OCI-LY7 (cell line): ENCODE measurements around the gene CEP170. TPM values are rescaled to one million over a fixed set of nuclear protein-coding genes. Genes with fewer than 3 reads are reported as not detected.
"Not testable (repeated sequence)": the region's sequence is repeated elsewhere in the genome, so short reads cannot be mapped to it uniquely, and the experiment has no call there.

Experiments
- BruUV-seq: library from RNA; stranded (reverse); fragments of 400-500 nt; replicated peaks from 2 replicates; lab custom pipeline; 2021; lab: Mats Ljungman, UMichigan
- CTCF ChIA-PET: fragments of 300-600 bp; sonication (Branson Sonifier 250); formaldehyde crosslinking; loops from one replicate; lab custom pipeline; 2022; ENCODE audit warnings: antibody characterized with exemption; ENCODE audit not compliant: unreplicated experiment; lab: Charles Lee
- POLR2A ChIA-PET: fragments of 300-600 bp; sonication (Branson Sonifier 250); formaldehyde crosslinking; loops from one replicate; lab custom pipeline; 2022; ENCODE audit warnings: antibody characterized with exemption; lab: Charles Lee
- DNase-seq: peaks from one replicate; pipeline ENCODE4 v3.0.0-alpha.2; 2015; ENCODE audit warnings: low spot score
- H2AFZ ChIP-seq: fragments of 200-600 bp; sonication (generic), shearing (Covaris generic); 2 replicates; pipeline ENCODE4 v1.6.1; 2014; ENCODE audit warnings: mild to moderate bottlenecking, antibody characterized with exemption, low read length, moderate library complexity
- H3K27ac ChIP-seq: fragments of 200-600 bp; sonication (generic); 2 replicates; pipeline ENCODE4 v1.5.1; 2014; ENCODE audit warnings: mixed run types, low read depth, mild to moderate bottlenecking, moderate library complexity, low read length, inconsistent platforms; ENCODE audit not compliant: poor library complexity, severe bottlenecking
- H3K36me3 ChIP-seq: fragments of 200-600 bp; sonication (generic); 2 replicates; pipeline ENCODE4 v1.6.1; 2014; ENCODE audit warnings: mild to moderate bottlenecking, antibody characterized with exemption, low read length, moderate library complexity, mixed read lengths; ENCODE audit not compliant: insufficient read depth
- H3K4me1 ChIP-seq: fragments of 200-600 bp; sonication (generic); 2 replicates; pipeline ENCODE4 v1.5.1; 2014; ENCODE audit warnings: mild to moderate bottlenecking, low read length; ENCODE audit not compliant: insufficient read depth, poor library complexity, severe bottlenecking
- H3K4me2 ChIP-seq: fragments of 200-600 bp; sonication (generic); 2 replicates; pipeline ENCODE4 v1.6.1; 2014; ENCODE audit warnings: mild to moderate bottlenecking, low read length
- H3K4me3 ChIP-seq: fragments of 200-600 bp; sonication (generic); 2 replicates; pipeline ENCODE4 v1.5.1; 2014; ENCODE audit warnings: mild to moderate bottlenecking, low read depth, low read length; ENCODE audit not compliant: poor library complexity, severe bottlenecking
- H3K79me2 ChIP-seq: fragments of 200-600 bp; sonication (generic); 2 replicates; pipeline ENCODE4 v1.6.1; 2016; ENCODE audit warnings: low read depth, mild to moderate bottlenecking, low read length, moderate library complexity, mixed read lengths; ENCODE audit not compliant: insufficient read depth
- H3K9me2 ChIP-seq: fragments of 200-600 bp; sonication (generic); 2 replicates; pipeline ENCODE4 v1.6.1; 2016; ENCODE audit warnings: mild to moderate bottlenecking, low read length, mixed read lengths; ENCODE audit not compliant: insufficient read depth
- H3K9me3 ChIP-seq: fragments of 200-600 bp; sonication (generic); 2 replicates; pipeline ENCODE4 v1.6.1; 2014; ENCODE audit warnings: mild to moderate bottlenecking, mixed run types, low read length, mixed read lengths
- H4K20me1 ChIP-seq: fragments of 200-600 bp; sonication (generic); 2 replicates; pipeline ENCODE4 v1.6.1; 2014; ENCODE audit warnings: mild to moderate bottlenecking, antibody characterized with exemption, low read length, moderate library complexity, mixed read lengths; ENCODE audit not compliant: insufficient read depth
- intact Hi-C: fragments of 100-400 bp; cut with micrococcal nuclease; formaldehyde crosslinking; loops from one replicate; pipeline ENCODE4 v1.10.0; 2022; ENCODE audit not compliant: unreplicated experiment
- total RNA-seq, 2 experiments: library from RNA; depleted of rRNA in 1 of 2; stranded (reverse); fragments of >200 nt in 1 of 2; shearing (Covaris generic) in 1 of 2; gene quantifications; 2 replicates each; pipeline ENCODE4 v1.2.3, GENCODE V29; 2014 to 2022
- TF ChIP-seq, protein P1 (sequence below): fragments of 200-600 bp; sonication (generic); conservative IDR thresholded peaks from 2 replicates; pipeline ENCODE4 v1.5.1; 2014; ENCODE audit warnings: mild to moderate bottlenecking, antibody characterized with exemption, low read length, moderate library complexity, mixed read lengths

CEP170 gene
- total RNA-seq, 2 experiments from 2014 or later = 57.6 to 85.4 TPM

DNA sequence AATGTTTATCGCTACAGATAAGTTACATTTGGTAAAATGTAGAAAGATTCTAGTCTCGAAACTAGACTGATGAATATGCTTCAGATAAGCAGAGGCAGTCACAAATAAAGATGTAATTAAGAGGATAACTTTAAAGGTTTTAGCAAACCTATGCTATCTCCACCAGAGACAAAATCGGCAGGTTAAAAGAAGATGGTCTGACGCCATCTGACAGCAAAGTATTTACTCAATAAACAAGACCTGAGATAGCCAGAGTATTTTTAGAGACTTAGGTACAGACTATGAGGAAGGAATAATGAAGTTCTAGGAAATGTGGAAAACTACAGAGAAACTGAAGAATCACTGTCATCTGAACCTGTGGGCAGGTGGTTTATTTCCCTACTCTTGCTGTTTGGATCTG lies 106.0 kb downstream of the CEP170 start:
- POLR2A ChIA-PET, H3K36me3 ChIP-seq, H3K27ac ChIP-seq, CTCF ChIA-PET, intact Hi-C loops, H3K79me2 ChIP-seq, DNase-seq, H3K9me3 ChIP-seq, BruUV-seq, H4K20me1 ChIP-seq, H3K9me2 ChIP-seq, H2AFZ ChIP-seq, H3K4me2 ChIP-seq, H3K4me3 ChIP-seq, H3K4me1 ChIP-seq: not testable (repeated sequence)

DNA sequence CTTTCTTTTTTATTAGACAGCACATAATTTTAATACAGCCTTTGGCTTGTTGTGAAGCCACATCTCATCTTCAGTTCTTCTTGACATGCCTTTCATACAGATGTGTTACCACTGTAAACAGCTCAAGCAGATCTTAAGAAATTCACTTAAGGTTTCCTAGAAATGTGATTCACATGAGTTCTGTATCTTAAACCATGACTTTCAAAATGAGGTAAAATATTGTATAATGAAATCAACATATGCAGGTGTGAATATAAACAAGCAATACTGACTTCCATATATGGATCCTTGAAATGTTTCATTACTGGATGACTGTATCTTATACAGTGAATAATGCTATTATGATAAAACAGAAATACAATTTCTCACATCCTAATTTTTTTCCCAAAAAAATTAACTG lies 107.7 kb downstream of the CEP170 start:
- CTCF ChIA-PET = not testable (repeated sequence)

DNA sequence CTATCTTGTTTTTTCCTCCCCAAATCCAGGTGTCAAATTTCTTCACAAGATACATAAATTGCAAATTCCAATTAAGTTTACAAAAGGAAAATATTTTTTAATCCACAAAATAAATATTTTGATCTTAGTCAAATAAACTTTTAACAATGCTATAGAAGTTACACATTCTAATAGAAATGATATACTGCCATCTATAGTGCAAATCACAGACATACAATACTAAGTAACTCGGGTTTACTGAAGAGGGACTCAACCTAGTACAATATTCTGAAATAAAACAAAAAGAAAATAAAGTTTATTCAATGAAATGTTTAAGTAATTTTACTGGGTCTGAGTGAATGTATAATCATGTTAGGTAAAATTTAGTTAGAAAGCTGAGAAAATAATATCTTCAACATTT lies 114.6 kb downstream of the CEP170 start:
- H3K4me3 ChIP-seq, H3K4me1 ChIP-seq, H3K9me3 ChIP-seq, H2AFZ ChIP-seq, intact Hi-C loops, H3K9me2 ChIP-seq, BruUV-seq, POLR2A ChIA-PET, H4K20me1 ChIP-seq, H3K27ac ChIP-seq, H3K4me2 ChIP-seq, H3K79me2 ChIP-seq, CTCF ChIA-PET: not testable (repeated sequence)
- TF ChIP-seq, protein P1, sequence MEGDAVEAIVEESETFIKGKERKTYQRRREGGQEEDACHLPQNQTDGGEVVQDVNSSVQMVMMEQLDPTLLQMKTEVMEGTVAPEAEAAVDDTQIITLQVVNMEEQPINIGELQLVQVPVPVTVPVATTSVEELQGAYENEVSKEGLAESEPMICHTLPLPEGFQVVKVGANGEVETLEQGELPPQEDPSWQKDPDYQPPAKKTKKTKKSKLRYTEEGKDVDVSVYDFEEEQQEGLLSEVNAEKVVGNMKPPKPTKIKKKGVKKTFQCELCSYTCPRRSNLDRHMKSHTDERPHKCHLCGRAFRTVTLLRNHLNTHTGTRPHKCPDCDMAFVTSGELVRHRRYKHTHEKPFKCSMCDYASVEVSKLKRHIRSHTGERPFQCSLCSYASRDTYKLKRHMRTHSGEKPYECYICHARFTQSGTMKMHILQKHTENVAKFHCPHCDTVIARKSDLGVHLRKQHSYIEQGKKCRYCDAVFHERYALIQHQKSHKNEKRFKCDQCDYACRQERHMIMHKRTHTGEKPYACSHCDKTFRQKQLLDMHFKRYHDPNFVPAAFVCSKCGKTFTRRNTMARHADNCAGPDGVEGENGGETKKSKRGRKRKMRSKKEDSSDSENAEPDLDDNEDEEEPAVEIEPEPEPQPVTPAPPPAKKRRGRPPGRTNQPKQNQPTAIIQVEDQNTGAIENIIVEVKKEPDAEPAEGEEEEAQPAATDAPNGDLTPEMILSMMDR = peak; percentile 73
- peak; percentile 5 for DNase-seq
- H3K36me3 ChIP-seq = peaks cover 12% of the 10 kb centered on the region; the same call in 1 of the 2 replicates

More for the DNA sequence above, 107.7 kb downstream of the CEP170 start:
- H3K9me3 ChIP-seq, H3K4me2 ChIP-seq, BruUV-seq, H2AFZ ChIP-seq, H4K20me1 ChIP-seq, DNase-seq, POLR2A ChIA-PET, H3K36me3 ChIP-seq, H3K4me3 ChIP-seq, H3K79me2 ChIP-seq, H3K4me1 ChIP-seq, H3K9me2 ChIP-seq, H3K27ac ChIP-seq, intact Hi-C loops: not testable (repeated sequence)

DNA sequence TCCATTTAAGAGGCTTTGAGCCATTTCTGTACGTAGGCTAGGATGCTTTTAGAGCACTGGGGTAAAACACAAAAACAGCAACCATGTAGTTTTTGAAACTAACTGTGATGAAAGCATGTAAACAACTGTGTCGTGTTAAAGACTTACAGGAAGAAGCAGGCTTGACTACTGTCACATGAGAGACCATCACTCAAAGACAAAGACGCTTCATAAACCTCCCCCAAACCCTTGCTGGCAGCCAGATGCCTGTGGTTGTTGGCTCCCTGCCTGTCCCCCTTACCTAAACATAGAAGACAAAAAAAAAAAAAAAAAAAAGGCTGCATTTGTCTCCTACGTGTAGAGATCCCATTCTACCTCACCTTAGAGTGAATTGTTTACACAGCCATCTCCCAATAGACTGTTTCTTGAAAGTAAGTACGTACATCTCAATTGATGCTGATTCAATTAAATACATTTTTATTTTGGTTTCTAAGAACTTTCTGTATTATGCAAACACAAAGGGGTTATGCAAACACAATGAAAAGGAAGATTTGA lies 132.1 kb downstream of the CEP170 start:
- intact Hi-C loops, H3K27ac ChIP-seq, H3K36me3 ChIP-seq, POLR2A ChIA-PET, DNase-seq, H4K20me1 ChIP-seq, H3K79me2 ChIP-seq, H3K9me2 ChIP-seq, H3K4me3 ChIP-seq, H3K9me3 ChIP-seq, H3K4me2 ChIP-seq, H2AFZ ChIP-seq, CTCF ChIA-PET, H3K4me1 ChIP-seq, BruUV-seq: not testable (repeated sequence)

DNA sequence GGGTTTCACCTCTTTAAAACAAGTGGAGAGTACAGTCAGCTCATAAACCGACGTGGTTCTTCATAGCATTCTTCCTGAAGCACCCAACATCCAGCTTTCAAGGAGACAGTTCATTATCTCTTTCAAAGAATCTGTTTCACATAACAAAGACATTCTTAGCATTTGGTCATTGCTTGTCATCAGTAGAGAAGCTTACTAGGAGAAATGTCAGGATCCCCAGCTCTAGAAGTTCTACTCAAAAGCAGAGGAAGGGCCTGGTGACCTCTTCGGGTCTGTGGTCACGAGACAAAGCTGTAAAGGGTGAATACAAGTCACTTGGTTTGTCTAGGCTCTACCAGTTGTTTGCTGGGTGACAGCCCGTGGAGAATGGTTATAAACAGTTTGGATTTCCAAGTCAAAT lies 133.1 kb downstream of the CEP170 start:
- H3K4me1 ChIP-seq, intact Hi-C loops, BruUV-seq, DNase-seq, H3K79me2 ChIP-seq, H3K4me3 ChIP-seq, H3K27ac ChIP-seq, H2AFZ ChIP-seq, CTCF ChIA-PET, H3K36me3 ChIP-seq, POLR2A ChIA-PET, H4K20me1 ChIP-seq, H3K4me2 ChIP-seq, H3K9me3 ChIP-seq, H3K9me2 ChIP-seq: not testable (repeated sequence)

DNA sequence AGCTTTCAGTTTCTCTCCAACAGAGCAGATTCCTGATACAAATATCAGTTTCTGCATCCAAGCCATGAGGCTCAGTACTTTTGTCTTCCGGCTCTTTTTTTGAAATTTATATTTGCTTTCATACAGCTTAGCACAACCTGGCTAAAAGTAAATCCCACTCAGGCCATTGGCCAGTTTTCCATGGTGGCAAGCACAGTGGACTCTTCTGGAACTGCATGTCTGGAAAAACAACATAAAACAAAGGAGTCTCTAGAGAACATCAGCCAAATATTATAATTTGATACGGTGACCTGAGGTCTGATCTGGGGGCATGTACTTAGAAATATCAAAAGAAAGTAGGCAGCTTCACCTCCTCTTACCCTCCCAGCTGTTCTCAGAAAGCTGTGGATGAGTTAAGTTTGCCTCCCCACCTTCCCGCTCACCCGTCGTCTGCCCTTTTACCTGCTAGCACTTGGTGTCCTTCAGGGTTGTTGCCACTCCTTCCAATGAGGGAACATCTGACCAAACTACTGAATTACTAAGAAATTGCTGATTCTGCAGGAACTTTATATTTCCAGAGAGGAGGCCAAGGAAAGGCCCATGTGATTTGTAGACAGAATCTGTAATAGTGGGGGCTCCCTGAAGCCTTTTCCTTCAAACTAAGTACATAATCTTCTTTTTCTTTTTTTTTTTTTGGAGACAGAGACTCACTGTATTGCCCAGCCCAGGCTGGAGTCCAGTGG lies 136.3 kb downstream of the CEP170 start:
- H3K79me2 ChIP-seq, H3K4me2 ChIP-seq, H3K36me3 ChIP-seq, POLR2A ChIA-PET, H3K4me3 ChIP-seq, intact Hi-C loops, H2AFZ ChIP-seq, H4K20me1 ChIP-seq, BruUV-seq, H3K27ac ChIP-seq, H3K9me2 ChIP-seq, H3K9me3 ChIP-seq, DNase-seq, CTCF ChIA-PET: not testable (repeated sequence)
- peaks cover 13% of the 10 kb centered on the region for H3K4me1 ChIP-seq
